CD4-positive, alpha-beta T cell treated with Interleukin-2 at 100 ng/mL for 4 hours (primary cell): ENCODE results near the gene PAXIP1.

ENCODE experiments used
- DNase-seq: peaks from one replicate; pipeline ENCODE4 v3.0.0-alpha.2; 2020; ENCODE audit warnings: low spot score

The PAXIP1 gene

DNA sequence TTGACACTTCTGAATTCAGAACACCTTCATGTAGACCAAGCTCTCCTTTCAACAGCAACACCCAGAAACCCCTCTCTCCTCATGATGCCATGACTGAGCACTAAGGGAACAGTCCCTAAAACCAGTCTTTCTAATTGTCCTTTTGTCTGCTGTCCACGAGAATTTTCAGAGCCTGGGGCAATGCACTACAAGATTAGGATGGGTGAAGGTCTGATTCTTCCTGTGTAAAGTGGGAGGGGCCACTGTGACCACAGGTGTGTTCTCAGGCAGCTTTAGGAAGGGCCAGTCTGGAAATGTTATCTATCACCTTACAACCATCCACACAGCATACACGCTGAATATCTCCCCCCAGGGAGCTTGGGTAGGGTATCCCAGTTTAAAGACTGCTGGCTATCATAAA lies 7.9 kb downstream of the PAXIP1 start:
- DNase-seq = no peak

GRCh38 chr7:154990964-154991540 lies 11.9 kb downstream of the PAXIP1 start:
- no peak for DNase-seq

GRCh38 chr7:154987571-154987970 lies 15.4 kb downstream of the PAXIP1 start:
- no peak for DNase-seq

- no peak for DNase-seq
Measured at GRCh38 chr7:154986200-154986945, 16.6 kb downstream of the PAXIP1 start.

DNA sequence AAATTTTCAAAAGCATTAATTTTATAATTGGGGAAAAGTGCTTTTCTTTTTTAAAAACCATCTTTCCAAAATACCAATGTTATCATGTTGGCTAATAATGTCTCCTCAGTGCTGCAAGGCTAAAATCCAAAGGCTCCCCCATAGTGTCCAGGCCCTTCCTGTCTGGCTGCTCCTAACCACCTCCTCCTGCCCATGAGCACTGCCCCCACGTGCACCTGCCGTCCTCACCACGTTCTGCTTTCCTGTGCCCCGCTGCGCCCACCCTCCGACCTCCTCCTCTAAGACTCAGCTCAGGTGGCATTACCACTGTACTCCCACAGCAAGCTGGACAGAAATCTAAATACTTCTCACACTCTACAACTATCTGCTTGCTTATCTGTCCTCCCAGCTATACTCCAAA lies 17.7 kb downstream of the PAXIP1 start:
- DNase-seq = no peak

- no peak for DNase-seq
Measured at GRCh38 chr7:154984601-154985188, 18.2 kb downstream of the PAXIP1 start.

GRCh38 chr7:154978017-154978416 lies 24.9 kb downstream of the PAXIP1 start:
- no peak for DNase-seq

GRCh38 chr7:154977250-154977649 lies 25.7 kb downstream of the PAXIP1 start:
- no peak for DNase-seq

- DNase-seq = no peak
Measured at GRCh38 chr7:154976844-154977243, 26.1 kb downstream of the PAXIP1 start.

DNA sequence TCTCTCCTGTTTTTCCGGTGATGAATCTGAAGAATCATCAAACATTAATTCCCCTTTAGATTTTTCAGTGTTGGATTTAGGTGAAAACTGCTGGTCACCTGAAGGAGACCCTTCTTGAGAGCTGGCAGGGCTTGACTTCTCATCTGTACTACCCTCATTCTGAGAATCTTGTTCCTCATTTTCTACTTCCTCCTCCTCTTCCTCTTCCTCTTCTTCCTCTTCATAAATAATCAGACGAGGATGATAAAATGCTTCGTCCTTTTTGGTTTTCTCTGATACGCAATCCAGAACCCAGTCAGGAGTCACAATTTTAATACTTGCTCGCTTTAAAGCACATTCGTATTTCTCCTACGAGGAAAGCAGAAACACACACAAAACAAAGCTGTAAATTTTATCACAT lies 26.9 kb downstream of the PAXIP1 start:
- no peak for DNase-seq

DNA sequence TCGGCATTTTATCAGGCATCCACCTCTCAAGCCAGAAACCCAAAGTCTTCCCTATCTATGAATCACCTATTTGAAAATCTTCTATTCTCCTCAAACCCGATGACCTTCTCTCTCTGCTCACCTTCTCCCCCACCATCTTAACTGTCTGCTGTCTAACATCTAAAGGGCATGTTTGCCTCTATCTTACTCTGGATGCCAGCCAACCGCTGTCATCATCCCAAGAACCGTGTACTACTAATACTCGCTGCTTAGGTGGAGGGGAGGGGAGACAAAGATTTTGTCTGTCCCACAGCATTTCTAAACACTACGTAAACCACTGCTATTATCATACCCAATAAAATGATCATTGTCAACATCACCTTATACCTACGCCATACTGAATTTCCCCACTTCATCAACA lies 29.5 kb downstream of the PAXIP1 start:
- DNase-seq = no peak

DNA sequence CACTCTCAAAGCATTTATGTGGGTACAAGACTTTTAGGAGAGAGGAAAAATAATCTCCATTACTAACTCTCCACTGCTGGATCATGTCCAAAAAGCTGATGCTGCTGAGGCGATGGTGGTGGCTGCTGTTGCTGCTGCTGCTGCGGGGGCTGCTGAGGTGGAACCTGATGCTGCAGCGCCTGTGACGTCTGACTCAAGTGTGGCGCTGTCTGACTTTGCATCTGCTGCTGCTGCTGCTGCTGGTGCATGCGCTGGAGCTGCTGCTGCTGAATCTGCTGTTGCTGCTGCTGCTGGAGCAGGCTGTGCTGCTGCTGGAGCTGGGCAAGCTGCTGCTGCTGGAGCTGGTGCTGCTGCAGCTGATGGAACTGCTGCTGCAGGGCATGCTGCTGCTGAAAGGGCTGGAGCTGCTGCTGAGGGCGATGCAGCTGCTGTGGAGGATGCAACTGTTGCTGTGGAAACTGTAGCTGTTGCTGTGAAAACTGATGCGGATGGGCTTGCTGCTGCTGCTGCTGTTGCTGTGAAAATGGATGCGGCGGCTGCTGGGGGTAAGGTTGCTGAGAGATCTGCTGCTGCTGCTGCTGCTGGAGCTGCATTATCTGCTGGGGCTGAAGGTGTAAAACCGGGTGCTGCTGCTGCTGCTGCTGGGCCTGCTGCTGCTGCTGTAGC lies 34.5 kb downstream of the PAXIP1 start:
- no peak for DNase-seq

DNA sequence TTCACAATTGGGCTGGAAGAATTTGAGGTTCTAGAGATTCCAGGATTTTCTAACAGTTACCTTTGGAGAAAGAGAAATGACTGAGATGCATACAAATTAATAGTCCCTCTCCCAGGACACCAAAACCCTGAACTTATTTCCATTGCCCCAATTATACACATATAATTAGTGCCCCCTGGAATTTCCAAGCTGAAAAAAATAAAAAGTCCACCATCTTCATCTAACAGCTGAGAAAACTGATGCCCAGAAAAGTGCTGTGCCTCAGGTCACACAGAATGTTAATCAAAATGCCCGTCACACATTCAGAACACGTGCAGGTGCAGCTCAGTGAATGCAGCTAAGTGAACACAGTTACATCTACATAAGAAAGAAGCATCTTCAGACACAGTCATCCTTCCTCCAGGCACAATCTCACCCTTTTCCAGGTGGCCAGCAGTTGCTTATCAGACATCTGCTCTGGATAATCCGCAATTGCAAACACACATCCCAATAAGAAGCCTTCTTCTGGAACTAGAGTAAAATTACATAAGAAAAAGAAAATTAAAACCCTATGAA lies 35.4 kb downstream of the PAXIP1 start:
- no peak for DNase-seq

GRCh38 chr7:154965014-154965413 lies 37.9 kb downstream of the PAXIP1 start:
- DNase-seq = no peak

GRCh38 chr7:154960063-154960790 lies 42.7 kb downstream of the PAXIP1 start:
- DNase-seq = no peak

GRCh38 chr7:154956427-154956826 lies 46.5 kb downstream of the PAXIP1 start:
- DNase-seq = no peak

- DNase-seq = peak; percentile 69
Measured at GRCh38 chr7:154953006-154953684, 49.8 kb downstream of the PAXIP1 start.

DNA sequence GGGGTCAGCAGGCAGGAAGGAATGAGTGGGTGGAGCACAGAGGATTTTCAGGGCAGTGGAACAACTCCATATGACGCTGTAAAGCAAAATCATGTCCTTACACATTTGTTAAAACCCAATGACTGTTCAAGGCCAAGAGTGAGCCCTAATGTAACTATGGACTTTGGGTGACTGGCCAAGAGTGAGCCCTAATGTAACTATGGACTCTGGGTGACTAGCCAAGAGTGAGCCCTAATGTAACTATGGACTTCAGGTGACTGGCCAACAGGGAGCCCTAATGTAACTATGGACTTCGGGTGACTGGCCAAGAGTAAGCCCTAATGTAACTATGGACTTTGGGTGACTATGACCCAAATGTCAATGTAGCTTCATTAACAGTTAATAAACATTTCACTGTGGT lies 52.0 kb downstream of the PAXIP1 start:
- DNase-seq = no peak

GRCh38 chr7:154947604-154948003 lies 55.3 kb downstream of the PAXIP1 start:
- DNase-seq = no peak

GRCh38 chr7:154946166-154946565 lies 56.8 kb downstream of the PAXIP1 start:
- DNase-seq = no peak

- DNase-seq = no peak
Measured at GRCh38 chr7:154943906-154944305, 59.0 kb downstream of the PAXIP1 start.
